SK-N-SH (cell line): Measurements from ENCODE around the gene IMMT. TPM values are rescaled to one million over a fixed set of nuclear protein-coding genes. Genes with fewer than 3 reads are reported as not detected.

Source experiments
- CTCF ChIA-PET: fragments of 300-600, 350-600 bp; formaldehyde crosslinking; extraction: SDS; loops from one replicate; lab custom pipeline; 2021; lab: Yijun Ruan, JAX
- POLR2A ChIA-PET: fragments of 350-600 bp; sonication (Branson Sonifier 250); formaldehyde crosslinking; extraction: SDS; loops from one replicate; lab custom pipeline; 2020; ENCODE audit warnings: antibody characterized with exemption, inconsistent platforms; lab: Yijun Ruan, JAX
- DNase-seq: peaks from one replicate; pipeline ENCODE4 v3.0.0; 2012
- H2AFZ ChIP-seq: fragments of 200-600 bp; sonication (generic); 2 replicates; pipeline ENCODE4 v1.8.1; 2016; ENCODE audit warnings: antibody characterized with exemption, mild to moderate bottlenecking, low read depth
- H3F3A ChIP-seq: fragments of 200-600 bp; sonication (generic); replicated peaks from 2 replicates; pipeline ENCODE3; 2016; ENCODE audit warnings: antibody characterized with exemption, mild to moderate bottlenecking; ENCODE audit not compliant: insufficient read depth
- H3K27ac ChIP-seq, 2 experiments: fragments of 200-500 bp in 1 of 2; fragments of 200-600 bp in 1 of 2; sonication (Bioruptor generic) in 1 of 2; sonication (generic), shearing (Covaris generic) in 1 of 2; 2 replicates each; pipeline versions ENCODE4 v1.5.1 to v1.6.1; 2014 to 2016; ENCODE audit warnings: low read depth in 2 of 2, inconsistent platforms in 1 of 2, low read length in 1 of 2, mild to moderate bottlenecking in 1 of 2, mixed read lengths in 1 of 2
- H3K27me3 ChIP-seq: fragments of 200-600 bp; sonication (generic), shearing (Covaris generic); 2 replicates; pipeline ENCODE4 v1.6.1; 2016; ENCODE audit warnings: mixed run types; ENCODE audit not compliant: insufficient read depth
- H3K36me3 ChIP-seq, 2 experiments: fragments of 200-500 bp in 1 of 2; fragments of 200-600 bp in 1 of 2; sonication (Bioruptor generic) in 1 of 2; sonication (generic) in 1 of 2; replicated peaks in 1 of 2; 2 replicates each; pipeline versions ENCODE3 to v1.5.1; 2014 to 2016; ENCODE audit warnings: low read length in 1 of 2, mild to moderate bottlenecking in 1 of 2; ENCODE audit not compliant: insufficient read depth in 2 of 2, control insufficient read depth in 1 of 2
- H3K4me1 ChIP-seq, 2 experiments: fragments of 200-500 bp in 1 of 2; fragments of 200-600 bp in 1 of 2; sonication (Bioruptor generic) in 1 of 2; sonication (generic), shearing (Covaris generic) in 1 of 2; 2 replicates each; pipeline versions ENCODE4 v1.5.1 to v1.6.1; 2014 to 2016; ENCODE audit warnings: low read depth in 1 of 2, low read length in 1 of 2, mixed run types in 1 of 2; ENCODE audit not compliant: insufficient read depth in 2 of 2, control insufficient read depth in 1 of 2
- H3K4me2 ChIP-seq: fragments of 200-600 bp; sonication (generic), shearing (Covaris generic); 2 replicates; pipeline ENCODE4 v1.6.1; 2017; ENCODE audit warnings: mixed run types
- H3K4me3 ChIP-seq, 2 experiments: fragments of 200-500 bp in 1 of 2; fragments of 200-600 bp in 1 of 2; sonication (Bioruptor generic) in 1 of 2; sonication (generic), shearing (Covaris generic) in 1 of 2; 2 replicates each; pipeline versions ENCODE4 v1.5.1 to v1.8.1; 2014 to 2016; ENCODE audit warnings: low read depth in 2 of 2, inconsistent platforms in 1 of 2, low read length in 1 of 2, mild to moderate bottlenecking in 1 of 2, mixed read lengths in 1 of 2, moderate library complexity in 1 of 2
- H3K79me2 ChIP-seq: fragments of 200-600 bp; sonication (generic); 2 replicates; pipeline ENCODE4 v1.8.1; 2017; ENCODE audit warnings: mild to moderate bottlenecking; ENCODE audit not compliant: insufficient read depth
- H3K9ac ChIP-seq: fragments of 200-600 bp; sonication (generic); 2 replicates; pipeline ENCODE4 v1.6.1; 2017; ENCODE audit warnings: mixed run types
- H3K9me2 ChIP-seq: fragments of 200-600 bp; sonication (generic); 2 replicates; pipeline ENCODE4 v1.6.1; 2017; ENCODE audit warnings: mixed run types
- H3K9me3 ChIP-seq: fragments of 200-600 bp; sonication (generic); 2 replicates; pipeline ENCODE4 v1.6.1; 2017; ENCODE audit warnings: mixed run types, mild to moderate bottlenecking, moderate library complexity
- H4K20me1 ChIP-seq: fragments of 200-600 bp; sonication (generic); 2 replicates; pipeline ENCODE4 v1.6.1; 2017; ENCODE audit warnings: mild to moderate bottlenecking, mixed run types; ENCODE audit not compliant: insufficient read depth
- CHD2 ChIP-seq: fragments of 150-350 bp; IDR thresholded peaks from 2 replicates; pipeline ENCODE4 v1.6.1; 2018; ENCODE audit warnings: low read length; ENCODE audit not compliant: partially characterized antibody
- ELF1 ChIP-seq: IDR thresholded peaks from 2 replicates; pipeline ENCODE4 v1.4.0; 2012
- EP300 ChIP-seq, 2 experiments: IDR thresholded peaks; 2 replicates each; pipeline versions ENCODE4 v1.4.0 to v1.6.1; 2012; ENCODE audit warnings: borderline replicate concordance in 1 of 2, low read depth in 1 of 2, low read length in 1 of 2
- EZH2phosphoT487 ChIP-seq: fragments of 200-600 bp; sonication (generic); IDR thresholded peaks from 2 replicates; pipeline ENCODE4 v1.6.1; 2017; ENCODE audit warnings: low read depth, mixed run types, mild to moderate bottlenecking, antibody characterized with exemption, moderate library complexity, borderline replicate concordance
- FOXM1 ChIP-seq: IDR thresholded peaks from 2 replicates; pipeline ENCODE4 v1.4.0; 2012; ENCODE audit warnings: low read depth, mild to moderate bottlenecking
- GATA2 ChIP-seq: sonication (generic); formaldehyde crosslinking; IDR thresholded peaks from 2 replicates; pipeline ENCODE4 v1.5.0; 2020; ENCODE audit warnings: mild to moderate bottlenecking, missing genetic modification reagents
- MEF2A ChIP-seq: IDR thresholded peaks from 2 replicates; pipeline ENCODE4 v1.4.0; 2012; ENCODE audit warnings: low read depth, borderline replicate concordance
- NFIC ChIP-seq: IDR thresholded peaks from 2 replicates; pipeline ENCODE4 v1.4.0; 2012; ENCODE audit warnings: borderline replicate concordance
- NRF1 ChIP-seq: IDR thresholded peaks from 2 replicates; pipeline ENCODE4 v1.6.1; 2012; ENCODE audit warnings: low read depth, mild to moderate bottlenecking, low read length
- PBX3 ChIP-seq: IDR thresholded peaks from 2 replicates; pipeline ENCODE4; 2012
- POLR2AphosphoS5 ChIP-seq: IDR thresholded peaks from 2 replicates; pipeline ENCODE4 v1.6.1; 2012; ENCODE audit warnings: low read depth, low read length
- RAD21 ChIP-seq: IDR thresholded peaks from 2 replicates; pipeline ENCODE4 v1.6.1; 2012; ENCODE audit warnings: mild to moderate bottlenecking, low read length
- RXRA ChIP-seq: IDR thresholded peaks from 2 replicates; pipeline ENCODE4 v1.4.0; 2012; ENCODE audit warnings: low read depth, mild to moderate bottlenecking, borderline replicate concordance
- TAF1 ChIP-seq: IDR thresholded peaks from 2 replicates; pipeline ENCODE4 v1.6.1; 2012; ENCODE audit warnings: low read depth, mild to moderate bottlenecking, low read length, moderate library complexity, borderline replicate concordance
- TCF12 ChIP-seq: IDR thresholded peaks from 2 replicates; pipeline ENCODE4 v1.4.0; 2012
- USF1 ChIP-seq: IDR thresholded peaks from 2 replicates; pipeline ENCODE4 v1.4.0; 2012; ENCODE audit warnings: low read depth, borderline replicate concordance
- USF2 ChIP-seq: fragments of 150-350 bp; IDR thresholded peaks from 2 replicates; pipeline ENCODE4 v1.6.1; 2017; ENCODE audit warnings: antibody characterized with exemption, low read length, low read depth, borderline replicate concordance
- YY1 ChIP-seq: IDR thresholded peaks from 2 replicates; pipeline ENCODE4 v1.4.0; 2012; ENCODE audit warnings: low read depth, mild to moderate bottlenecking
- WGBS: methylation state at CpG from one replicate; pipeline ENCODE4 v1.1.6; 2017; ENCODE audit warnings: low lambda C conversion rate; 5-methylcytosine and 5-hydroxymethylcytosine counted together
- polyA plus RNA-seq, 3 experiments: library from polyadenylated mRNA; depleted of rRNA; stranded (reverse); fragments of >200 nt; gene quantifications; 2 replicates each; pipeline ENCODE4 v1.2.3, GENCODE V29; 2012
- TF ChIP-seq, protein P1 (sequence below): IDR thresholded peaks from 2 replicates; pipeline ENCODE4 v1.4.0; 2012; ENCODE audit warnings: low read depth
- TF ChIP-seq, protein P2 (sequence below): IDR thresholded peaks from 2 replicates; pipeline ENCODE4 v1.6.1; 2012; ENCODE audit warnings: mild to moderate bottlenecking, low read depth, low read length, moderate library complexity

The IMMT gene
- polyA plus RNA-seq, 1 of the 3 experiments (the other 2 are of a cell fraction) = 36.3 TPM

GRCh38 chr2:86186431-86186830 lies 8.8 kb downstream of the IMMT start:
- Histone ChIP-seq H3F3A (peaks cover 10% of the 10 kb centered on the region), H3K4me2 (no peak overlapping the region), H2AFZ (no peak overlapping the region), H3K4me1 (peaks cover 6 to 15% of the 10 kb centered on the region in 2 experiments; a peak in 2 of 4 replicates)
- POLR2A ChIA-PET = interaction anchor here (1.6 kb wide), 1 partner anchor 9 kb away, joined by 9 read pairs; the partner anchor contains the start of gene IMMT
- TF ChIP-seq YY1 (no peak), RAD21 (no peak), TAF1 (no peak), TCF12 (no peak), ELF1 (no peak), GATA2 (CRISPR knock-in tag) (no peak), NFIC (no peak), RXRA (no peak), EZH2phosphoT487 (no peak), NRF1 (no peak), USF1 (no peak), FOXM1 (no peak)
- TF ChIP-seq, protein P1, sequence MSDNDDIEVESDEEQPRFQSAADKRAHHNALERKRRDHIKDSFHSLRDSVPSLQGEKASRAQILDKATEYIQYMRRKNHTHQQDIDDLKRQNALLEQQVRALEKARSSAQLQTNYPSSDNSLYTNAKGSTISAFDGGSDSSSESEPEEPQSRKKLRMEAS = no peak
- TF ChIP-seq, all 33 proteins: peak for 0
- no peak for DNase-seq
- Histone ChIP-seq H3K27me3 (no peaks in the 10 kb centered on the region), H3K27ac (no peak overlapping the region; a peak in 1 of 4 replicates), H3K36me3 (peaks cover 9 to 15% of the 10 kb centered on the region in 2 experiments), H3K9ac (no peak overlapping the region), H3K79me2 (peaks cover 100% of the 10 kb centered on the region), H3K9me2 (no peaks in the 10 kb centered on the region), H3K4me3 (no peak overlapping the region), H3K9me3 (no peaks in the 10 kb centered on the region), H4K20me1 (peaks cover 72% of the 10 kb centered on the region)
- CTCF ChIA-PET = interaction anchor here (1.2 kb wide), 1 partner anchor 9 kb away, joined by 4 read pairs; no protein-coding TSS in a partner anchor

DNA sequence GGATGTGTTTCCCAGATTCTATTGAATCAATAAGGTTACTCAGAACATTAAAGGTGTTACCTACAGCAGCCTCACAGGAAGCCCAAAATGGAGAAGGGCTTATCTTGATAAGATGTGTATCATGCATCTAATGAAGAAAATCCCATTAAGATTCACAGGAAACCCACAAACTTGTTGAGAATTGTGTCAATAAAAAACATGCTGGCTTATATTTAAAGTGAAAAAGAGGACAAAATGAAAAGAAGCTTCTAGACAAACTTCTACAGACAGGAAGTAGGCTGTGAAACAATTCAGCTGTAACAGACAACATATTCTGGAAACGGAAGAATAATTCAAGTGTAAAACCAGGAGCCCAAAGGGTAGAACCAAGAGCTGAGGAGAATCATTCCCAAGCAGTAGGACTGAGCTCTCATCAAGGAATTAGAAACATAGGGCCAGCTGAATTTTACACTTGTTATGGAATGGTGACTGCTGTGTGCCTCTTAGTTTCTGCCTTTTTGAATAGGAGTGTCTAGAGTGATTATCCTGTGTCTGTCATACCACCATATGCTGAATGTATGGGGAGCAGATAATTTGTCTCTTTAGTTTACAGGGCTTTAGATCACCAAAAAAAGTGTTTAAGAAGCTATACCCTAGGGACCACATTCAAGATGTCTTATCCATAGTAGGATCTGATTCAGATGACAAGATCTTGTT lies 9.6 kb downstream of the IMMT start:
- Histone ChIP-seq H3K9me3 (no peaks in the 10 kb centered on the region), H3K4me1 (peaks cover 6 to 15% of the 10 kb centered on the region in 2 experiments; a peak in 2 of 4 replicates), H3K9ac (no peak overlapping the region), H3K27me3 (no peaks in the 10 kb centered on the region), H3F3A (peaks cover 10% of the 10 kb centered on the region), H4K20me1 (peaks cover 65% of the 10 kb centered on the region), H3K36me3 (peaks cover 13 to 17% of the 10 kb centered on the region in 2 experiments), H3K79me2 (peaks cover 100% of the 10 kb centered on the region), H2AFZ (no peak overlapping the region), H3K27ac (no peak overlapping the region; a peak in 1 of 4 replicates), H3K4me3 (no peak overlapping the region), H3K4me2 (no peak overlapping the region), H3K9me2 (no peaks in the 10 kb centered on the region)
- 97% methylated on average over 1 of the region's 1 CpG for WGBS
- POLR2A ChIA-PET = interaction anchor here (1.6 kb wide), 1 partner anchor 10 kb away, joined by 9 read pairs; the partner anchor contains the start of gene IMMT
- DNase-seq = no peak
- CTCF ChIA-PET = interaction anchor here (0.8 kb wide), 1 partner anchor 9 kb away, joined by 3 read pairs; no protein-coding TSS in a partner anchor
- no peak for TF ChIP-seq USF2
- no peak for TF ChIP-seq MEF2A
- TF ChIP-seq TAF1 = no peak
- no peak for TF ChIP-seq POLR2AphosphoS5
- no peak for TF ChIP-seq EP300 (IDR thresholded peaks at IDR 0.05; ENCODE audit: borderline replicate concordance in 1 of 2, low read depth in 1 of 2, low read length in 1 of 2)
- TF ChIP-seq CHD2 = no peak
- no peak for TF ChIP-seq PBX3
- TF ChIP-seq, protein P2, sequence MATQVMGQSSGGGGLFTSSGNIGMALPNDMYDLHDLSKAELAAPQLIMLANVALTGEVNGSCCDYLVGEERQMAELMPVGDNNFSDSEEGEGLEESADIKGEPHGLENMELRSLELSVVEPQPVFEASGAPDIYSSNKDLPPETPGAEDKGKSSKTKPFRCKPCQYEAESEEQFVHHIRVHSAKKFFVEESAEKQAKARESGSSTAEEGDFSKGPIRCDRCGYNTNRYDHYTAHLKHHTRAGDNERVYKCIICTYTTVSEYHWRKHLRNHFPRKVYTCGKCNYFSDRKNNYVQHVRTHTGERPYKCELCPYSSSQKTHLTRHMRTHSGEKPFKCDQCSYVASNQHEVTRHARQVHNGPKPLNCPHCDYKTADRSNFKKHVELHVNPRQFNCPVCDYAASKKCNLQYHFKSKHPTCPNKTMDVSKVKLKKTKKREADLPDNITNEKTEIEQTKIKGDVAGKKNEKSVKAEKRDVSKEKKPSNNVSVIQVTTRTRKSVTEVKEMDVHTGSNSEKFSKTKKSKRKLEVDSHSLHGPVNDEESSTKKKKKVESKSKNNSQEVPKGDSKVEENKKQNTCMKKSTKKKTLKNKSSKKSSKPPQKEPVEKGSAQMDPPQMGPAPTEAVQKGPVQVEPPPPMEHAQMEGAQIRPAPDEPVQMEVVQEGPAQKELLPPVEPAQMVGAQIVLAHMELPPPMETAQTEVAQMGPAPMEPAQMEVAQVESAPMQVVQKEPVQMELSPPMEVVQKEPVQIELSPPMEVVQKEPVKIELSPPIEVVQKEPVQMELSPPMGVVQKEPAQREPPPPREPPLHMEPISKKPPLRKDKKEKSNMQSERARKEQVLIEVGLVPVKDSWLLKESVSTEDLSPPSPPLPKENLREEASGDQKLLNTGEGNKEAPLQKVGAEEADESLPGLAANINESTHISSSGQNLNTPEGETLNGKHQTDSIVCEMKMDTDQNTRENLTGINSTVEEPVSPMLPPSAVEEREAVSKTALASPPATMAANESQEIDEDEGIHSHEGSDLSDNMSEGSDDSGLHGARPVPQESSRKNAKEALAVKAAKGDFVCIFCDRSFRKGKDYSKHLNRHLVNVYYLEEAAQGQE = no peak
- TF ChIP-seq NFIC = no peak
